Activated T-helper 1 cell treated with anti-CD3 and anti-CD28 coated beads, Interleukin-12 subunit alpha, Interleukin-12 subunit beta, Interleukin-2, Interleukin-4 antibody, amounts not matched to agents 30 ng/mL and 10 ng/mL and 1 ng/mL, durations not matched to agents 14 hours and 24 hours and 36 hours (primary cell): ENCODE data around the gene YPEL4. TPM values are rescaled to one million over a fixed set of nuclear protein-coding genes. Genes with fewer than 3 reads are reported as not detected.

ENCODE experiments used
- DNase-seq: peaks from one replicate; pipeline ENCODE4 v3.0.0; 2021; ENCODE audit warnings: low spot score
- H3K27ac Mint-ChIP-seq: one replicate; pipeline ENCODE4 v1.8.0; 2021; ENCODE audit warnings: mild to moderate bottlenecking, mixed read lengths
- H3K27me3 Mint-ChIP-seq: one replicate; pipeline ENCODE4 v1.8.0; 2022; ENCODE audit warnings: mild to moderate bottlenecking, moderate library complexity, mixed read lengths; ENCODE audit not compliant: insufficient read depth
- H3K36me3 Mint-ChIP-seq: one replicate; pipeline ENCODE4 v1.8.0; 2021; ENCODE audit warnings: low read depth, mixed read lengths
- H3K4me1 Mint-ChIP-seq: one replicate; pipeline ENCODE4 v1.8.0; 2021; ENCODE audit warnings: low read depth, mixed read lengths
- H3K4me3 Mint-ChIP-seq: one replicate; pipeline ENCODE4 v1.8.0; 2021; ENCODE audit warnings: mild to moderate bottlenecking, moderate library complexity, mixed read lengths
- H3K9me3 Mint-ChIP-seq: one replicate; pipeline ENCODE4 v1.8.0; 2021; ENCODE audit warnings: mixed read lengths
- intact Hi-C: fragments of 100-400 bp; cut with micrococcal nuclease; formaldehyde crosslinking; loops from one replicate; pipeline ENCODE4 v1.15.1; 2024
- total RNA-seq: library from RNA; stranded (reverse); gene quantifications from 2 replicates; pipeline ENCODE4 v1.2.3, GENCODE V29; 2022

YPEL4 gene
- total RNA-seq, 1 donor from 2014 or later: 0.26 TPM

DNA sequence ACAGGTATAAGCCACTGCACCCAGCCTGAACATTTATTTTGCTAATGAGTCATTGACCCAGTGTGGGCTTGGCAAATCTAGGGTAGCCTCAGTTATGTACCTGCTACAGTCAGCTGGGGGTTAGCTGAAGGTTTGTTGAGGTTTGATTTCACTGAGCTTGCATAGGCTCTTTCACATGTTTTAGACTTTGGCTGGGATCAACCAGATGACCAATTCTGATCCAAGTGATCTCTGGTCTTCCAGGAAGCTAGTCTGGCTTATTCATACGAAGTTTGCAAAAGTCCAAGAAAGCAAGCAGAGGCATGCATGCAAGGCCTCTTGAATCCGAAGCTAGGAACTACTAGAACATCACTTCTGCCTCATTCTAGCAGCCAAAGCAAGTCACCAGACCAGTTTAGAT, 31.3 kb downstream of the YPEL4 start:
- Mint-ChIP-seq H3K27ac (no peak overlapping the region), H3K4me3 (no peak overlapping the region), H3K4me1 (no peaks in the 10 kb centered on the region), H3K27me3 (peaks cover under 1% of the 10 kb centered on the region), H3K36me3 (no peaks in the 10 kb centered on the region), H3K9me3 (peaks cover 4% of the 10 kb centered on the region)
- no peak for DNase-seq
- intact Hi-C loops: no loop called here

DNA sequence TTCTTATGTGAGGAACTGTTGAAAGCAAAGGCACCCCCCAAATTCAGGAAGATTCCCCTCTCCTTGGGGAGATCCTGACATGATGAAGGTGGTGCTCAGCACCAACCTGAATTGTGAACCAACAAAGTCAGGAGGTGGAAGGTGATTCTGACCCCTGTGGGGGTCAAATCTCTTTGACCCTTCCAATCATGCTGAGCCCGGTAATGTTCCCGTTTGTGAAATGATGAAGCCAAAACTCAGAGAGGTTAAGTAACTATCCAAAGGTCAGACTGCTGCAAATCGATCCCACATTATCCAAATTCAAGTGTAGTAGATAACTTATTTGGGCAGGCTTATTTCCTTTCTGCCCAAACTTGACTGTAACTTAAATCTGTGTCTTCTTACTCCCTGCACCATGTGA, 33.1 kb downstream of the YPEL4 start:
- H3K4me1 Mint-ChIP-seq: no peaks in the 10 kb centered on the region
- H3K27me3 Mint-ChIP-seq: peaks cover 4% of the 10 kb centered on the region
- H3K9me3 Mint-ChIP-seq: peaks cover 4% of the 10 kb centered on the region
- DNase-seq: no peak
- no peak overlapping the region for H3K27ac Mint-ChIP-seq
- H3K4me3 Mint-ChIP-seq: no peak overlapping the region
- no peaks in the 10 kb centered on the region for H3K36me3 Mint-ChIP-seq
- intact Hi-C loops: no loop called here

DNA sequence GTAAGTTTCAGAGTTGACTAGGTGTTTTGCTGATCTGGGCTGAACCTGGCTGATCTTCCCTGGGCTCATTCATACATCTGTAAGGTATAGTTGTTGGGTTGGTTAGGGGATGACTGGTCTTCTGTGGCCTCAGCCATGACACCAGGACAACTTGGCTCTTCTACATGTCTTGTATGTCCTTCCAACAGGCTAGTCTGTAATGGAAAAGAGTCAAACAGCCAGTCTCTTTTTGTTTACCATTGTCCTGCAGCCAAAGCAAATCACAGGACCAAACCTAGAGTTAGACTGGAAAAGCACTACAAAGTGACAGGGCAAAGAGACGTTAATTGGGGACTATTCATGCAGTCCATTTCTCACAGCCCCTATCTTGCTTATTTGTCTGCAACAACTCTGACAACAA, 34.4 kb downstream of the YPEL4 start:
- intact Hi-C loops: no loop called here
- H3K4me3 Mint-ChIP-seq: no peak overlapping the region
- peaks cover 1% of the 10 kb centered on the region for H3K9me3 Mint-ChIP-seq
- no peaks in the 10 kb centered on the region for H3K36me3 Mint-ChIP-seq
- no peak overlapping the region for H3K27ac Mint-ChIP-seq
- DNase-seq: no peak
- H3K27me3 Mint-ChIP-seq: peaks cover 4% of the 10 kb centered on the region
- no peaks in the 10 kb centered on the region for H3K4me1 Mint-ChIP-seq

DNA sequence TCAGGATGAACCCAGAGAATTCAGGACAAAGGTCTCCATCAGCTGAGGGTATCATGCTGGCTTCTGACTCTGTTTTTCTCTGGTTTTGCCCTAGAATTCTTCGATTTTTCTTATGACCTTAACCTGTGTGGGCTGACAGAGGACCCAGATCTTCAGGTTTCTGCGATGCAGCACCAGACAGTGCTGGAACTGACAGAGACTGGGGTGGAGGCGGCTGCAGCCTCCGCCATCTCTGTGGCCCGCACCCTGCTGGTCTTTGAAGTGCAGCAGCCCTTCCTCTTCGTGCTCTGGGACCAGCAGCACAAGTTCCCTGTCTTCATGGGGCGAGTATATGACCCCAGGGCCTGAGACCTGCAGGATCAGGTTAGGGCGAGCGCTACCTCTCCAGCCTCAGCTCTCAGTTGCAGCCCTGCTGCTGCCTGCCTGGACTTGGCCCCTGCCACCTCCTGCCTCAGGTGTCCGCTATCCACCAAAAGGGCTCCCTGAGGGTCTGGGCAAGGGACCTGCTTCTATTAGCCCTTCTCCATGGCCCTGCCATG, 35.4 kb downstream of the YPEL4 start:
- Mint-ChIP-seq H3K36me3 (no peaks in the 10 kb centered on the region), H3K27ac (no peak overlapping the region), H3K27me3 (peaks cover 7% of the 10 kb centered on the region), H3K4me3 (no peak overlapping the region), H3K4me1 (no peaks in the 10 kb centered on the region), H3K9me3 (no peaks in the 10 kb centered on the region)
- no peak for DNase-seq
- intact Hi-C loops: no loop called here

DNA sequence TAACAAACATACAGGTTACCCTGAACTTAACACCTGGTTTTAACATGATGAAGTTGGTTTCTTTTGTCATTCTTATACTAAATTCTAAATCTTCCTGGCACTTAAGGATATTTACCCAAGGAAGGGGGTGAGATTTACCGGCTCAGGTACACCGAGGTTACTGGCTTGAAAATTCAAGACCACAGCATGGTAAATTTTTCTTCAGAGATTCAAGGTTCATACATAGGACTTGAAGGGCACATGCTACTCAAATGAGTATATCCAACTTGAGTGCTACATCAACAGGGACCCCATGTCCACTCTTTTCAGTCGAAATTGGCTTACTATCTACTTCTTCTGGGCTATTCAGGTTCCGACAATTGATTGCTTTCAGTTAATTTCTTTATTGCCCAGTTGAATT, 39.5 kb downstream of the YPEL4 start:
- intact Hi-C loops: no loop called here
- DNase-seq: no peak
- H3K4me3 Mint-ChIP-seq: no peak overlapping the region
- no peaks in the 10 kb centered on the region for H3K36me3 Mint-ChIP-seq
- peaks cover 16% of the 10 kb centered on the region for H3K27me3 Mint-ChIP-seq
- no peak overlapping the region for H3K27ac Mint-ChIP-seq
- H3K9me3 Mint-ChIP-seq: no peaks in the 10 kb centered on the region
- H3K4me1 Mint-ChIP-seq: no peaks in the 10 kb centered on the region

DNA sequence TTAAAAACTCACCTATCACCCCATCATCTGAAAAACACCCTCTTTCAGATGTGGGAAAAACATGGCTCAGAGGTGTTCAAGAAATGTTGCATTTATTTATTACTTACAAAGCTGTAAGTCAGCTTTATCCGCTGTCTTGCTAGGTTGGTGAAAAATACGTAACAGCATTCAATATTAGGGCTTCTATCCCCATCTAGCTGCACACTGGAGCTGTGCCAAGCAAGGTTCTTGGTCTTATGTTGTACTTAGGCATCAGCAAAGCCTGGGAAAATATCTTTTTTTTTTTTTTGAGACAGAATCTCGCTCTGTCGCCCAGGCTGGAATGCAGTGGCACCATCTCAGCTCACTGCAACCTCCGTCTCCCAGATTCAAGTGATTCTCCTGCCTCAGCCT, 44.7 kb downstream of the YPEL4 start:
- Mint-ChIP-seq H3K36me3 (no peaks in the 10 kb centered on the region), H3K27me3 (peaks cover 21% of the 10 kb centered on the region)

DNA sequence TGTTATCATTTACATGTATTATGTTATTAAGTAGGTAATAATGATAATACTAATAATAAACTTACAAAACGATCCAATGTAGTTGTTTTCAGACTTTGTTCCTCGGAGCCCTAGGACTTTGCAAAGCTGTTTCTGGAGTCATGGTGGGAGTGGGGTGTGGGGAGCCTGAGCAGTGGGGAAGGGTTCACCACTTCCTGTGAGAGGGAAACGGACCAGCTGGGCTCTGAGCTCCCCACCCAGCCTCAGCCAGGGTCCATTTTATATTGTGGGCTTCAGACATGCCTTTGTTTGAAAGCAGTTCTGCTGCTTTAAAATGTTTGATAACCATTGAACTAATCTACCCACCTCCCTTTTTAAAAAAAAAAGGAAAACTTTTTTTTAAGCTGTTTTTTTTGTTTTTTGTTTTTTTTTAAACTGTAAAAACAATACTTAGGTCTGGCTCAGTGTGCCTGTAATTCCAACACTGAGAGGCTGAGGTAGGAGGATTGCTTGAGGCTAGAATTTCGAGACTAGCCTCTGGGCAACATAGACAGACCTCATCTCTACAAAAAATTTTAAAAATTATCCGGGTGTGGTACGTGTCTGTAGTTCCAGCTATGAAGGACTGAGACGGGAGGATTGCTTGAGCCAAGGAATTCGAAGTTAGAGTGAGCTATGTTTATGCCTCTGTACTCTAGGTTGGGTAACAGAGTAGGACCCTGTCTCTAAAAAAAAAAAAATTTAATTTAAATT, 45.2 kb downstream of the YPEL4 start:
- peaks cover 18% of the 10 kb centered on the region for H3K27me3 Mint-ChIP-seq

More for the DNA sequence above, 44.7 kb downstream of the YPEL4 start:
- Mint-ChIP-seq H3K4me3 (no peak overlapping the region), H3K27ac (no peak overlapping the region), H3K4me1 (no peaks in the 10 kb centered on the region), H3K9me3 (no peaks in the 10 kb centered on the region)
- no peak for DNase-seq
- intact Hi-C loops: no loop called here

DNA sequence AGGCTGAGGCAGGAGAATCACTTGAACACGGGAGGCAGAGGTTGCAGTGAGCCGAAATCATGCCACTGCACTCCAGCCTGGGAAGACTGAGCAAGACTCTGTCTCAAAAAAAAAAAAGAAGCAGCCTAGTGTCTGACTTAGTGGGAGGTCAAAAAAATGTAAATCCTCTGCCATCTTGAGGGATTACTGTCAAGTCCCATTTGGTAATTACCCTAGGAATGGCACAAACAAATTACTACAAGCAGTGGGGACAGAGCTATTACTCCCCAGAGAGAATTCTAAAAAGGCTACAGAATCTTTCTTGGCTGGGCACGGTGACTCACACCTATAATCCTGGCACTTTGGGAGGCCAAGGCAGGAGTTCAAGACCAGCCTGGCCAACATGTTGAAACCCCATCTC, 48.4 kb downstream of the YPEL4 start:
- intact Hi-C loops: no loop called here
- DNase-seq: no peak
- no peak overlapping the region for H3K4me3 Mint-ChIP-seq
- H3K4me1 Mint-ChIP-seq: no peaks in the 10 kb centered on the region
- H3K27ac Mint-ChIP-seq: no peak overlapping the region
- H3K27me3 Mint-ChIP-seq: peaks cover 31% of the 10 kb centered on the region
- H3K36me3 Mint-ChIP-seq: no peaks in the 10 kb centered on the region
- H3K9me3 Mint-ChIP-seq: no peaks in the 10 kb centered on the region

More for the DNA sequence above, 45.2 kb downstream of the YPEL4 start:
- no peaks in the 10 kb centered on the region for H3K4me1 Mint-ChIP-seq
- H3K27ac Mint-ChIP-seq: no peak overlapping the region
- H3K36me3 Mint-ChIP-seq: no peaks in the 10 kb centered on the region
- H3K9me3 Mint-ChIP-seq: no peaks in the 10 kb centered on the region
- DNase-seq: no peak
- no peak overlapping the region for H3K4me3 Mint-ChIP-seq
- intact Hi-C loops: no loop called here

DNA sequence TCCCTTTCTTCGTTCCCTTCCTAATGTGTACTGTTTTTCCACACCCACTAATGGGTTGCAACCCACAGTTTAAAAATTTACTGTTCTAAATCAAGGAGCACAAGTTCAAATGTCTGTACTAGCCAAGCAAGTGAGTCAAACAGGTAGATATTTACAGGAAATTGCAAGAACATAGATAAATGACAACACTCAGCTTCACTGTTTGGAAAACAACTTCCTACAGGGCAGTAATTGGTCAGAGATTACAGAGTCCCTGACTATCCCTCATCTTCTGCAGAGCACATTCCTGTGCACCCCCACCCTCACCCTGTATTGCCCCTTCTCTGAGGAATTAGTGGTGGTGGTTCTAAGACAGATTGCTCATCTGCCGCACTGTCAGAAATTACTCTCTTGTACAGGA, 50.3 kb downstream of the YPEL4 start:
- H3K27ac Mint-ChIP-seq: no peak overlapping the region
- H3K27me3 Mint-ChIP-seq: peaks cover 30% of the 10 kb centered on the region
- DNase-seq: no peak
- intact Hi-C loops: no loop called here
- H3K4me1 Mint-ChIP-seq: no peaks in the 10 kb centered on the region
- H3K4me3 Mint-ChIP-seq: no peak overlapping the region
- no peaks in the 10 kb centered on the region for H3K36me3 Mint-ChIP-seq
- H3K9me3 Mint-ChIP-seq: no peaks in the 10 kb centered on the region

DNA sequence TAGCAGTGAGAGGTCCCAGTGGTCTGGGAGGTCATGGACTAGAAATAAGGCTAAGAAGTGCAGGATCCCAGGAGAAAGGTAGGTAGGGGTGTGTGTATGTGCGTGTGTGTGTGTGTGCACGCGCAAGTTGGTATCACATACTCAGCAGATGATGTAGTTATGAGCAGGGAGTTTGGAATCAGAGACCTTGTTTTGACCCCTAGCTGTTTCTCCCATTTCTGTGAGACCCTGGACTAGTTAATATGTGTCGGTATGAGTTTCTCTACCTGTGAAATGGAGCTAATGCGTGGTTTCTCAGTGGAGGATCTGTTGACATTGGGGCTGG, 50.9 kb downstream of the YPEL4 start:
- Mint-ChIP-seq H3K9me3 (no peaks in the 10 kb centered on the region), H3K4me3 (no peak overlapping the region), H3K27me3 (peaks cover 30% of the 10 kb centered on the region), H3K36me3 (no peaks in the 10 kb centered on the region), H3K4me1 (no peaks in the 10 kb centered on the region), H3K27ac (no peak overlapping the region)
- no peak for DNase-seq
- intact Hi-C loops: no loop called here

DNA sequence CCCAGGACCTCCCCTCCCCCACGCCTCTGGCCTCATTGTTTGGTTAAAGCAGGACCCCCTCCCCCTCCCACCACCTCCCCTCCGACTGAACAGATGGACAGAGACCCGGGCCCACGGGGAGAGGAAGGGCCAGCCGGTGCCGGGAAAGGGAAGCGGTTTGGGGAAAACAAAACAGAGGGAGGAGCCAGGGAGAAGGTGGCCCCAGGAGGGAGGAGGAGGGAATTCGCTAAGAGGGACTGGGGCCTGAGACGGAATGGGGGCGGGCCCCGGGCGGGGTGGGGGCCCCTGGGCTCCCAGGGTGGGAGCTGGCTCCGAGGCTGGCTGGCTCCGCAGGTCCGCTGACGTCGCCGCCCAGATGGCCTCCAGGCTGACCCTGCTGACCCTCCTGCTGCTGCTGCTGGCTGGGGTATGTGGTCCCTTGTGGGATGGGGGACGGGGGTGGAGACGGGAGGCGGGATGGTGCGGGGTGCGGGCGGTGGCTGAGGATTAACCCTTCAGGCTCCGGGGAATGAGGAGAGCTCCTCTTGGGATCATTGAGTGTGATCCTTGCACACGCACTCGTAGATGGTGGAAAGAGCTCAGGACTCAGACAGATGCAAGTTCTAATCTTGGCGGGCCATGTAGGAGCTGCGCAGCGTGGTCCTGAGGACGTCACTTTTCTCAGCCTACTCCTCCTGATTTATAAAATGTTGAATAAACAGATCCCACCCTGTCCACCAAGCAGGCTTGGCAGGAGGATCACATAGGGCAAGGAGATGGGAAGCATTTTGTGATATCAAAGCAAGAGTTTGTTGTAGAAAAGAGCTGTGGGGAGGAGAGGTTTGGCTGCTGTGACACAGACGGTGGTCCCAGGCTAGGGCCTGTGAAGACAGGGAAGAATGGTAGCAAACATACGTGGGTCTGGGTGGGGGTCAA, 51.5 kb downstream of the YPEL4 start:
- Mint-ChIP-seq H3K4me3 (no peak overlapping the region), H3K27me3 (peaks cover 30% of the 10 kb centered on the region), H3K9me3 (no peaks in the 10 kb centered on the region), H3K4me1 (no peaks in the 10 kb centered on the region), H3K27ac (no peak overlapping the region), H3K36me3 (no peaks in the 10 kb centered on the region)
- intact Hi-C loops: no loop called here
- DNase-seq: no peak

DNA sequence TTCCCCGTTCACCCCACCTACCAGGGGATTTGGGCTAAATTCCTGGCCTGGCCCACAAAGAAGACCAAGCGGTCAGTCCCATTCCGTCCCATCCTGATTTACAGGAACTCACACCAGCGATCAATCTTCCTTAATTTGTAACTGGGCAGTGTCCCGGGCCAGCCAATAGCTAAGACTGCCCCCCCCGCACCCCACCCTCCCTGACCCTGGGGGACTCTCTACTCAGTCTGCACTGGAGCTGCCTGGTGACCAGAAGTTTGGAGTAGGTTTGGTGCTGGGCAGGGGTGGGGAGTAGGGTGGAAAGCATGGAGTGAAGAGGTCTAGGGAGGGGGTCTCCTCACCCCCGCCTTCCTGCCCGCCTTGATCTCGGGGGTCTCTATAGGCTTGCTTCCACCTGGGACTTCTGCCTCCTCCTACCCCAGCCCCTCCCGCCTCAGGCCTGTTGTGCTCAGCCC, 52.2 kb downstream of the YPEL4 start, which contains the start of gene SERPING1:
SERPING1 (plus strand) TSS at position 225 of the 455 bp plus-strand sequence. CDS start 586 bp downstream, outside the sequence.
- Mint-ChIP-seq H3K4me3 (no peak within 1 kb of the TSS), H3K9me3 (no peaks in the 10 kb centered on the region), H3K4me1 (no peaks in the 10 kb centered on the region), H3K36me3 (no peaks in the 10 kb centered on the region), H3K27me3 (peaks cover 30% of the 10 kb centered on the region), H3K27ac (no peak within 1 kb of the TSS)
- DNase-seq: no peak
- intact Hi-C loops: no loop called here

DNA sequence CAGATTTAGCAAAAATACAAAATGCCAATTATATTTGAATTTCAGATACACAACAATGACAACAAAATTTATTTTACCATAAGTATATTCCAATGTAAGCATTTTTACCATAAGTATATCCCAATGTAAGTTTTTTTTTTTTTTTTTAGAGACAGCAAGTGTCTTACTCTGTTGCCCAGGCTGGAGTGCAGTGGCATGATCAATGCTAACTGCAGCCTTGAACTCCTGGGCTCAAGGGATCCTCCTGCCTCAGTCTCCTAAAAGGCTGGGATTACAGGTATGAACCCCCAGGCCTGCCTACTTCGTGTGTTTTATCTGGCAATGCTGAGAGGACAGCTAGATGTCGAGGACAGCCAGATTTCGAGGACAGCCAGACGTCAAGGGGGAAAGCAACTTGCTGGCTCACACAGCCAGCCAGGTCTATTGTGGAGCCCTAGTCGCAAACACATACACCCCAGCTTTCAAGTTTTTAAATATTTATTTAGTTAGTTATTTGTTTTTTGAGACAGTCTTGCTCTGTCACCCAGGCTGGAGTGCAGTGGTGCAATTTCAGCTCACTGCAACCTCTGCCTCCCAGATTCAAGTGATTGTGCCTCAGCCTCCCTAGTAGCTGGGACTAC, 53.3 kb downstream of the YPEL4 start:
- no peaks in the 10 kb centered on the region for H3K36me3 Mint-ChIP-seq
- no peaks in the 10 kb centered on the region for H3K4me1 Mint-ChIP-seq
- no peak overlapping the region for H3K27ac Mint-ChIP-seq
- H3K27me3 Mint-ChIP-seq: peaks cover 30% of the 10 kb centered on the region
- DNase-seq: no peak
- H3K9me3 Mint-ChIP-seq: no peaks in the 10 kb centered on the region
- intact Hi-C loops: no loop called here
- H3K4me3 Mint-ChIP-seq: no peak overlapping the region
